GM23248 (cell line): ENCODE results near the gene ADGRG1. TPM values are rescaled to one million over a fixed set of nuclear protein-coding genes. Genes with fewer than 3 reads are reported as not detected.

Source experiments
- DNase-seq: peaks from one replicate; pipeline ENCODE4 v3.0.0-alpha.2; 2015
- H2AFZ ChIP-seq: fragments of 200-600 bp; sonication (generic); 2 replicates; pipeline ENCODE4 v1.6.1; 2016; ENCODE audit warnings: antibody characterized with exemption
- H3F3A ChIP-seq: fragments of 200-600 bp; sonication (generic); 2 replicates; pipeline ENCODE4 v1.6.1; 2016; ENCODE audit warnings: mild to moderate bottlenecking, antibody characterized with exemption, mixed run types; ENCODE audit not compliant: insufficient read depth
- H3K27ac ChIP-seq: fragments of 200-600 bp; sonication (generic); 2 replicates; pipeline ENCODE4 v1.5.1; 2016; ENCODE audit warnings: mild to moderate bottlenecking
- H3K27me3 ChIP-seq: fragments of 200-600 bp; sonication (generic); replicated peaks from 2 replicates; pipeline ENCODE4 v1.6.1; 2016; ENCODE audit warnings: mild to moderate bottlenecking; ENCODE audit not compliant: insufficient read depth
- H3K36me3 ChIP-seq: fragments of 200-600 bp; sonication (generic); 2 replicates; pipeline ENCODE4 v1.6.1; 2016; ENCODE audit warnings: low read depth, mild to moderate bottlenecking
- H3K4me1 ChIP-seq: fragments of 200-600 bp; sonication (generic); 2 replicates; pipeline ENCODE4 v1.6.1; 2016; ENCODE audit warnings: mild to moderate bottlenecking; ENCODE audit not compliant: insufficient read depth
- H3K4me2 ChIP-seq: fragments of 200-600 bp; sonication (generic); one replicate; pipeline ENCODE4 v1.6.1; 2016; ENCODE audit warnings: mild to moderate bottlenecking; ENCODE audit not compliant: unreplicated experiment
- H3K4me3 ChIP-seq: fragments of 200-600 bp; sonication (generic); 2 replicates; pipeline ENCODE4 v1.5.1; 2016; ENCODE audit warnings: mild to moderate bottlenecking
- H3K79me2 ChIP-seq: fragments of 200-600 bp; sonication (generic); 2 replicates; pipeline ENCODE4 v1.6.1; 2016; ENCODE audit warnings: mild to moderate bottlenecking; ENCODE audit not compliant: insufficient read depth
- H3K9ac ChIP-seq: fragments of 200-600 bp; sonication (generic); 2 replicates; pipeline ENCODE4 v1.6.1; 2016; ENCODE audit warnings: mild to moderate bottlenecking
- H3K9me2 ChIP-seq: fragments of 200-600 bp; sonication (generic); 2 replicates; pipeline ENCODE4 v1.6.1; 2016; ENCODE audit warnings: mixed run types, mild to moderate bottlenecking, moderate library complexity; ENCODE audit not compliant: insufficient read depth
- H3K9me3 ChIP-seq: fragments of 200-600 bp; sonication (generic); one replicate; pipeline ENCODE4 v1.6.1; 2017; ENCODE audit warnings: low read depth
- H4K20me1 ChIP-seq: fragments of 200-600 bp; sonication (generic); 2 replicates; pipeline ENCODE4 v1.6.0; 2016; ENCODE audit not compliant: insufficient read depth
- EZH2 ChIP-seq: fragments of 200-600 bp; sonication (generic); IDR thresholded peaks from 2 replicates; pipeline ENCODE4 v1.6.1; 2018; ENCODE audit warnings: antibody characterized with exemption, mild to moderate bottlenecking; ENCODE audit not compliant: insufficient read depth, poor library complexity, severe bottlenecking
- EZH2phosphoT487 ChIP-seq: fragments of 200-600 bp; sonication (generic); IDR thresholded peaks from 2 replicates; pipeline ENCODE4 v1.6.1; 2018; ENCODE audit warnings: antibody characterized with exemption, moderate library complexity, mild to moderate bottlenecking, low read depth; ENCODE audit not compliant: insufficient read depth
- WGBS, 2 experiments: methylation state at CpG; one replicate each; pipeline ENCODE4 v1.1.6; 2015 to 2017; ENCODE audit warnings: low lambda C conversion rate in 2 of 2, low coverage in 1 of 2; ENCODE audit errors: missing lambda C conversion rate in 2 of 2; 5-methylcytosine and 5-hydroxymethylcytosine counted together
- in situ Hi-C: fragments of 300-500 bp; cut with MboI; formaldehyde crosslinking; loops from 2 replicates; pipeline ENCODE4 v1.15.0; 2020
- polyA plus RNA-seq: library from polyadenylated mRNA; unstranded; fragments of >200 nt; fragmentation: Nextera tagmentation; extraction: Ambion mirVana; gene quantifications from 2 replicates; pipeline ENCODE4 v1.2.1, GENCODE V29; 2016
- total RNA-seq: library from RNA; depleted of rRNA; stranded (reverse); fragments of >200 nt; shearing (Covaris generic); gene quantifications from 2 replicates; pipeline ENCODE4 v1.2.3, GENCODE V29; 2014

The ADGRG1 gene
- total and polyA plus RNA-seq, 2 experiments from 2014 or later = 0.54 to 0.58 TPM

DNA sequence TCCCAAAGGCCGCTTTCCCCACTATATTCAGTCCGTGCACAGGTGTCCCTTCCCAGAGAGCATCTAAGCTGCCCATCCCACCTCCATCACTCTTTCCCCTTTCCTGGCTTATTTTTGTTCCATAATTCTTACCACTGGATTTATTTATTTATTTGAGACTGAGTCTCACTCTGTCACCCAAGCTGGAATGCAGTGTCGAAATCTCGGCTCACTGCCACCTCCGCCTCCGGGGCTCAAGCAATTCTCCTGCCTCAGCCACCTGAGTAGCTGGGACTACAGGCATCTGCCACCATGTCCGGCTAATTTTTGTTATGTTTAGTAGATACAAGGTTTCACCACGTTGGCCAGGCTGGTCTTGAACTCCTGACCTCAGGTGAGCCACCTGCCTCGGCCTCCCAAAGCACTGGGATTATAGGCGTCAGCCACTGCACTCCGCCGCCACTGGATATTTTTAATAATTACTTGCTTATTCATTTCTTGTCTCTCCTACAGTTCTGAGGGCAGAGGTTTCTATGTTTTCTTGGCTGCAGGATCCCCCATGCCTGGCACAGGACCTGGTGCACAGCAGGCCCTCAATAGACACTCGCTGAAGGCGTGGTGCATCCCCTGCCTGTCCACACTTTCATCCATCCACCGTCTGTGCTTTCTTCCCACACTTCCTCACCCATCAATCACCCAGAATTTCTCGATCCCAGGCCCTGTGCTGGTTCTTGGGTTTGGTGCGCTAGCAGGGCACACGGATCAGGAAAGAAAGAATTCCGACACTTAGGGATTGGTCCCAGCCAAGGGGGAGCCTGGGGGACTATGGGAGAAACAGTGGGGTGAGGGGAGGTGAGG is 9.9 kb upstream of the ADGRG1 start:
- Histone ChIP-seq H3K27me3 (no peaks in the 10 kb centered on the region), H3K27ac (no peak overlapping the region), H4K20me1 (no peaks in the 10 kb centered on the region), H3F3A (no peaks in the 10 kb centered on the region), H3K4me3 (no peak overlapping the region), H3K9ac (no peak overlapping the region), H3K4me1 (no peaks in the 10 kb centered on the region), H3K36me3 (no peaks in the 10 kb centered on the region), H3K79me2 (no peaks in the 10 kb centered on the region), H2AFZ (no peak overlapping the region), H3K9me2 (no peaks in the 10 kb centered on the region), H3K9me3 (no peaks in the 10 kb centered on the region), H3K4me2 (no peak overlapping the region)
- WGBS, 2 experiments = 83 to 87% methylated on average over 19 of the region's 19 CpGs
- in situ Hi-C loops = no loop called here
- DNase-seq = peak; percentile 25
- no peak for TF ChIP-seq EZH2
- no peak for TF ChIP-seq EZH2phosphoT487

DNA sequence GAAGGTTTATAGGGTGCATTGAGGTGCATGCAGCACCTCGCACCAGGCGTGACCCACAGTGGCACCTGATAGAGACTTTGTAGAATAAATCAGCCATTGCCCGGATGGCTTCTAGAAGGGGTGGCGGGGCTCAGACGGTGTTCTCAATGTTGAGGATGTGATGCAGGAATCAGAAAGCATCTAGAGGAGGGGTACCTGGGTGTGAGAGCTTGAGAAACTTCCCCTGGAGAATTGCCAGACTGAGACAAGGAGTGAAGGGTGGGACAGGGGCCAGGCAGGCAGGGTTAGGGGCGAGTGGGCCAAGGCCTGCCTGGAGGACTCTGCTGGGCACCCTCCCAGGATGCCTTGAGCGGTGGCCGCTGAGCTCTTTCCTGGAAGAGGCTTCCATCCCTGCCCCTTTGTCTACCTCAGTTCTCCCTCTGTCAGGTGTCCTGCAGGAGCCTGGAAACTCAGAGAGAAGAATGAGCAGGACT is 9.3 kb upstream of the ADGRG1 start:
- no peaks in the 10 kb centered on the region for H3K36me3 ChIP-seq
- TF ChIP-seq EZH2phosphoT487 (no peak), EZH2 (no peak)

DNA sequence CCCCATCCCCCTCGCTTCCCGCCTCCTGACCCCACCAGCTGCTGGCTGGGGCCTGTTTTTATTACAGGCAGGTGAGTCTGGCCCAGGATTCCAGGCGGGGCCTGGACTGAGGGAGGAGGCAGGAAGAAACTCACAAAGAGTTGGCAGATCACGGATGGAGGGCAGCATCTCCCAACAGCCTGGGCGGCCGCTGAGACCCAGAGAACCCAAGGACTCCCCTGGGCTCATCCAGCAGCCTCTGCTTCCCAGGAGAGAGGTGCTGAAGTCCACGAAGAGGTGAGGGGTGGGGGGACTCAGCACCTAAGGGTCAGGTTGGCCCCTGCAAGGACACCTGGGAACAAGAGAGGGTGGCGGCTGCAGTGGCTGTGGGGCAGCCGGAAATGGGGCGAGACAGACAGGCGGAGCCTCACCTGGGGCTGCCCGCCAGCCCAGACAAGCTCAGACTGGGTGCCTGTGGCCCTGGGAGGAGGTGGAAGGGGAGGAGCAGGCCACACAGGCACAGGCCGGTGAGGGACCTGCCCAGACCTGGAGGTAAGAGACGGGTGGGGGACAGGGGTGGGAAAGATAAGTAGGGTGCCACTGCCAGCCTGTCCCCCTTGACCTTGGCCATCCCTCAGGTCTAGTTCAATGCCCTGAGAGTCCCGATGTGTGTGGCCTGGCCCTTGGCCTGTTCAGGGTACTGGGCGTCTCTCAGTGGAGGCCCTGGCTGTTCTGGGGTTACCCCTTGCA is 8.7 kb upstream of the ADGRG1 start:
- H3K79me2 ChIP-seq = no peaks in the 10 kb centered on the region
- TF ChIP-seq EZH2 = no peak
- no peak for TF ChIP-seq EZH2phosphoT487
- H4K20me1 ChIP-seq = no peaks in the 10 kb centered on the region
- no peaks in the 10 kb centered on the region for H3F3A ChIP-seq
- H3K27me3 ChIP-seq = no peaks in the 10 kb centered on the region
- no peaks in the 10 kb centered on the region for H3K9me3 ChIP-seq
- in situ Hi-C loops = no loop called here
- WGBS, 2 experiments = 82% methylated on average over 15 to 16 of the region's 16 CpGs
- no peaks in the 10 kb centered on the region for H3K9me2 ChIP-seq
- no peaks in the 10 kb centered on the region for H3K36me3 ChIP-seq
- no peak overlapping the region for H3K4me2 ChIP-seq
- H3K9ac ChIP-seq = no peak overlapping the region
- H3K4me3 ChIP-seq = no peak overlapping the region
- no peak overlapping the region for H2AFZ ChIP-seq
- no peak for DNase-seq
- no peak overlapping the region for H3K27ac ChIP-seq
- H3K4me1 ChIP-seq = no peaks in the 10 kb centered on the region

More for the DNA sequence above, 9.3 kb upstream of the ADGRG1 start:
- WGBS, 2 experiments = 79% methylated on average over 8 of the region's 8 CpGs
- Histone ChIP-seq H3K27ac (no peak overlapping the region), H3K9me2 (no peaks in the 10 kb centered on the region), H3K79me2 (no peaks in the 10 kb centered on the region), H3K4me3 (no peak overlapping the region), H3F3A (no peaks in the 10 kb centered on the region), H3K9ac (no peak overlapping the region), H2AFZ (no peak overlapping the region), H3K9me3 (no peaks in the 10 kb centered on the region), H3K4me2 (no peak overlapping the region), H4K20me1 (no peaks in the 10 kb centered on the region), H3K27me3 (no peaks in the 10 kb centered on the region), H3K4me1 (no peaks in the 10 kb centered on the region)
- in situ Hi-C loops = no loop called here
- no peak for DNase-seq

GRCh38 chr16:57620335-57621231 is 7.8 kb upstream of the ADGRG1 start:
- H3K9me2 ChIP-seq = no peaks in the 10 kb centered on the region
- 81 to 83% methylated on average over 27 of the region's 27 CpGs for WGBS, 2 experiments
- TF ChIP-seq EZH2phosphoT487 (no peak), EZH2 (no peak)
- no peaks in the 10 kb centered on the region for H3K4me1 ChIP-seq
- in situ Hi-C loops = no loop called here
- no peak overlapping the region for H3K4me2 ChIP-seq
- H2AFZ ChIP-seq = no peak overlapping the region
- no peaks in the 10 kb centered on the region for H3F3A ChIP-seq
- H3K79me2 ChIP-seq = no peaks in the 10 kb centered on the region
- no peaks in the 10 kb centered on the region for H4K20me1 ChIP-seq
- no peak overlapping the region for H3K9ac ChIP-seq
- H3K9me3 ChIP-seq = no peaks in the 10 kb centered on the region
- no peaks in the 10 kb centered on the region for H3K36me3 ChIP-seq
- DNase-seq = no peak
- H3K4me3 ChIP-seq = no peak overlapping the region
- H3K27me3 ChIP-seq = no peaks in the 10 kb centered on the region
- no peak overlapping the region for H3K27ac ChIP-seq
